Endothelial cell of umbilical vein (primary cell): ENCODE measurements around the gene JMJD8. TPM values are rescaled to one million over a fixed set of nuclear protein-coding genes. Genes with fewer than 3 reads are reported as not detected.

Source experiments
- BruUV-seq: library from RNA; stranded (reverse); fragments of 400-500 nt; replicated peaks from 2 replicates; lab custom pipeline; 2021; lab: Mats Ljungman, UMichigan
- CTCF ChIA-PET: fragments of 300-600, 350-600 bp; sonication (Branson Sonifier 250); formaldehyde crosslinking; loops from one replicate; lab custom pipeline; 2021; ENCODE audit warnings: antibody characterized with exemption, inconsistent platforms; lab: Charles Lee
- POLR2A ChIA-PET: fragments of 300-600, 350-600 bp; sonication (Branson Sonifier 250); formaldehyde crosslinking; loops from one replicate; lab custom pipeline; 2021; ENCODE audit warnings: antibody characterized with exemption, inconsistent platforms; lab: Charles Lee
- DNase-seq: peaks from one replicate; pipeline ENCODE4 v3.0.0-alpha.2; 2011; ENCODE audit warnings: low read depth, low spot score
- FAIRE-seq: peaks from 2 replicates; lab custom pipeline; 2011; peaks lifted over from hg19 to GRCh38; lab: Jason Lieb, UNC
- H2AFZ ChIP-seq: 2 replicates; pipeline ENCODE4 v1.6.0; 2012; ENCODE audit warnings: low read depth, low read length, control low read depth, inconsistent platforms
- H3K27ac ChIP-seq: 2 replicates; pipeline ENCODE4 v1.5.1; 2011; ENCODE audit warnings: low read depth, mild to moderate bottlenecking, control low read depth, low read length, moderate library complexity; ENCODE audit not compliant: insufficient read depth
- H3K27me3 ChIP-seq, 2 experiments: 2 replicates each; pipeline versions ENCODE4 v1.6.0 to v1.6.1; 2011; ENCODE audit warnings: low read length in 2 of 2, mixed read lengths in 1 of 2; ENCODE audit not compliant: control insufficient read depth in 2 of 2, insufficient read depth in 2 of 2
- H3K36me3 ChIP-seq, 2 experiments: 2 replicates in 1 of 2; 3 replicates in 1 of 2; pipeline ENCODE4 v1.5.1; 2011; ENCODE audit warnings: low read length in 2 of 2, mild to moderate bottlenecking in 1 of 2, moderate library complexity in 1 of 2; ENCODE audit not compliant: control insufficient read depth in 2 of 2, insufficient read depth in 2 of 2; ENCODE audit errors: extremely low read depth in 1 of 2
- H3K4me1 ChIP-seq: 3 replicates; pipeline ENCODE4 v1.5.1; 2011; ENCODE audit warnings: mild to moderate bottlenecking, low read length; ENCODE audit not compliant: control insufficient read depth, insufficient read depth; ENCODE audit errors: extremely low read depth
- H3K4me2 ChIP-seq: 2 replicates; pipeline ENCODE4 v1.6.1; 2011; ENCODE audit warnings: low read length, control low read depth, mixed read lengths; ENCODE audit not compliant: insufficient read depth
- H3K4me3 ChIP-seq, 3 experiments: fragments of 200-600 bp in 1 of 3; sonication (generic), shearing (Covaris generic) in 1 of 3; replicated peaks in 1 of 3; 2 replicates each; pipeline ENCODE4 v1.5.1; 2011 to 2016; ENCODE audit warnings: control low read depth in 3 of 3, low read length in 3 of 3, mild to moderate bottlenecking in 2 of 3, inconsistent platforms in 1 of 3, low read depth in 1 of 3, moderate library complexity in 1 of 3; ENCODE audit not compliant: insufficient read depth in 1 of 3
- H3K79me2 ChIP-seq: 2 replicates; pipeline ENCODE4 v1.6.0; 2012; ENCODE audit warnings: low read length, inconsistent platforms; ENCODE audit not compliant: control insufficient read depth, insufficient read depth
- H3K9ac ChIP-seq: replicated peaks from 2 replicates; pipeline ENCODE3; 2011; ENCODE audit warnings: low read length, control low read depth; ENCODE audit not compliant: insufficient read depth; ENCODE audit errors: extremely low read depth
- H3K9me1 ChIP-seq: replicated peaks from 3 replicates; pipeline ENCODE4 v1.6.0; 2011; ENCODE audit warnings: mild to moderate bottlenecking, low read length; ENCODE audit not compliant: control insufficient read depth, insufficient read depth; ENCODE audit errors: extremely low read depth
- H3K9me3 ChIP-seq: replicated peaks from 2 replicates; pipeline ENCODE4 v1.5.1; 2012; ENCODE audit warnings: low read length, inconsistent platforms; ENCODE audit not compliant: control insufficient read depth, insufficient read depth
- H4K20me1 ChIP-seq: replicated peaks from 2 replicates; pipeline ENCODE3; 2011; ENCODE audit warnings: mild to moderate bottlenecking, low read length; ENCODE audit not compliant: control insufficient read depth, insufficient read depth; ENCODE audit errors: extremely low read depth
- CTCF ChIP-seq, 2 donors: IDR thresholded peaks; 1 replicate in 1 of 2; 2 replicates in 1 of 2; pipeline ENCODE4 v1.5.1; 2011; ENCODE audit warnings: low read length in 2 of 2, mild to moderate bottlenecking in 2 of 2, moderate library complexity in 2 of 2, control low read depth in 1 of 2, inconsistent platforms in 1 of 2, low read depth in 1 of 2; ENCODE audit not compliant: insufficient read depth in 1 of 2; ENCODE audit errors: extremely low read depth in 1 of 2
- EZH2 ChIP-seq: IDR thresholded peaks from 2 replicates; pipeline ENCODE4 v1.6.1; 2012; ENCODE audit warnings: borderline replicate concordance, low read depth, mild to moderate bottlenecking, moderate library complexity, low read length, inconsistent platforms; ENCODE audit not compliant: severe bottlenecking
- FOS ChIP-seq: IDR thresholded peaks from 2 replicates; pipeline ENCODE4 v1.6.1; 2011; ENCODE audit warnings: mild to moderate bottlenecking, low read length, moderate library complexity, borderline replicate concordance; ENCODE audit not compliant: insufficient read depth
- GATA2 ChIP-seq: IDR thresholded peaks from 2 replicates; pipeline ENCODE4 v1.7.0; 2011; ENCODE audit warnings: low read depth, mild to moderate bottlenecking, moderate library complexity, mixed read lengths, low read length; ENCODE audit not compliant: insufficient read length, insufficient read depth
- JUN ChIP-seq: IDR thresholded peaks from 2 replicates; pipeline ENCODE4 v1.6.1; 2011; ENCODE audit warnings: borderline replicate concordance, low read depth; ENCODE audit not compliant: insufficient read length, insufficient read depth
- MAX ChIP-seq: IDR thresholded peaks from 2 replicates; pipeline ENCODE4 v1.6.1; 2011; ENCODE audit not compliant: insufficient read depth, insufficient read length
- MYC ChIP-seq: IDR thresholded peaks from one replicate; pipeline ENCODE4 v1.6.1; 2011; ENCODE audit warnings: mild to moderate bottlenecking, low read depth, low read length
- POLR2A ChIP-seq: IDR thresholded peaks from 2 replicates; pipeline ENCODE4 v1.6.1; 2012; ENCODE audit warnings: low read depth, mild to moderate bottlenecking, control low read depth, low read length
- POLR2AphosphoS5 ChIP-seq: IDR thresholded peaks from 2 replicates; pipeline ENCODE4 v1.6.1; 2012; ENCODE audit warnings: low read depth, mild to moderate bottlenecking, control low read depth, low read length, moderate library complexity; ENCODE audit not compliant: insufficient read depth
- dilution Hi-C: fragments of 300-500 bp; cut with MboI; formaldehyde crosslinking; loops from one replicate; pipeline ENCODE4 v1.15.0; 2019; ENCODE audit warnings: low sequenced_read_pairs; ENCODE audit not compliant: extremely low pct_ligation_motif_present
- intact Hi-C: fragments of 100-400 bp; cut with micrococcal nuclease; formaldehyde crosslinking; loops from one replicate; pipeline ENCODE4 v1.10.0; 2022
- polyA plus RNA-seq, 4 experiments: library from polyadenylated mRNA; depleted of rRNA in 3 of 4; stranded (reverse) in 3 of 4; unstranded in 1 of 4; fragments of >200 nt; gene quantifications; 2 replicates each; pipeline versions ENCODE4 v1.2.1 to v1.2.3, GENCODE V29; 2011 to 2012; ENCODE audit warnings: missing spikeins in 1 of 4
- total RNA-seq: library from RNA; stranded (reverse); gene quantifications from 2 replicates; pipeline ENCODE4 v1.2.3, GENCODE V29; 2021

JMJD8 gene
- total and polyA plus RNA-seq, 2 donors (not counting 3 experiments of a cell fraction or from before 2014, with no cell fraction given), result 55.1 to 102 TPM

- H3K9me3 ChIP-seq, result no peaks in the 10 kb centered on the region
- peak within 1 kb of the TSS; percentile 68 for H3K27ac ChIP-seq
- TF ChIP-seq GATA2 (peak; percentile 25), MYC (peak; percentile 26), MAX (peak; percentile 46), EZH2 (no peak), CTCF (IDR thresholded peaks at IDR 0.05; ENCODE audit: extremely low read depth in 1 of 2, insufficient read depth in 1 of 2, low read depth in 1 of 2, low read length in 2 of 2) (no peak), POLR2A (peak; percentile 95), FOS (no peak), POLR2AphosphoS5 (peak; percentile 92), JUN (no peak)
- FAIRE-seq (peak; percentile 96), DNase-seq (peak; percentile 93)
- TSS peak; percentile 86 for BruUV-seq
- intact Hi-C loops, result loop anchor here (1.0 kb wide), 3 partner anchors 12 to 47 kb away; no protein-coding TSS in a partner anchor
- peak within 1 kb of the TSS; percentile 84 for H2AFZ ChIP-seq
- peaks cover 8% of the 10 kb centered on the region for H3K79me2 ChIP-seq
- peak within 1 kb of the TSS; percentile 66 for H3K9ac ChIP-seq
- H3K27me3 ChIP-seq, result no peaks in the 10 kb centered on the region
- no peaks in the 10 kb centered on the region for H3K9me1 ChIP-seq
- H3K4me1 ChIP-seq, result peaks cover 9% of the 10 kb centered on the region
- H3K4me2 ChIP-seq, result peak within 1 kb of the TSS; percentile 53
- dilution Hi-C loops, result no loop called here
- no peaks in the 10 kb centered on the region for H3K36me3 ChIP-seq
- no peaks in the 10 kb centered on the region for H4K20me1 ChIP-seq
- ChIA-PET CTCF (interaction anchor here (0.6 to 1.7 kb wide), 11 partner anchors 9 to 60 kb away, joined by 3 to 8 read pairs (median 4); partner anchors contain the start of genes RAB40C and RHBDL1), POLR2A (interaction anchor here (1.2 to 1.6 kb wide), 2 partner anchors 9 to 13 kb away, joined by 4 read pairs; partner anchors contain the start of gene WDR90)
- H3K4me3 ChIP-seq, result peak within 1 kb of the TSS; percentile 37 to 82 (median 61)
These were observed 47.7 kb downstream of the JMJD8 start, which contains the start of gene METTL26 for GRCh38 chr16:636206-637080. METTL26 (minus strand) TSS chr16:636305; CDS start chr16:636290, 15 bp downstream.
